Stimulated activated CD4-positive, alpha-beta T cell treated with anti-CD3 and anti-CD28 coated beads, Interleukin-15, amount 100 ng/mL, for 1 hour (primary cell): Measurements from ENCODE around the gene SMAD3.
"Not testable (repeated sequence)": the region's sequence is repeated elsewhere in the genome, so short reads cannot be mapped to it uniquely, and the experiment has no call there.

ENCODE experiments used
- DNase-seq, 2 donors: peaks; one replicate each; pipeline ENCODE4 v3.0.0-alpha.2; 2020; ENCODE audit warnings: low read depth in 1 of 2, low spot score in 1 of 2

The SMAD3 gene

GRCh38 chr15:67062369-67062985 is 2.9 kb upstream of the SMAD3 start:
- DNase-seq = no peak

- no peak for DNase-seq
Observed at GRCh38 chr15:67063689-67064606, 1.5 kb upstream of the SMAD3 start.

- DNase-seq = no peak
Observed at GRCh38 chr15:67064607-67065530, 533 bp upstream of the SMAD3 start.

GRCh38 chr15:67066041-67066958 is 898 bp downstream of the SMAD3 start:
- DNase-seq = no peak

GRCh38 chr15:67066959-67067853 is 1.8 kb downstream of the SMAD3 start:
- DNase-seq = no peak

DNA sequence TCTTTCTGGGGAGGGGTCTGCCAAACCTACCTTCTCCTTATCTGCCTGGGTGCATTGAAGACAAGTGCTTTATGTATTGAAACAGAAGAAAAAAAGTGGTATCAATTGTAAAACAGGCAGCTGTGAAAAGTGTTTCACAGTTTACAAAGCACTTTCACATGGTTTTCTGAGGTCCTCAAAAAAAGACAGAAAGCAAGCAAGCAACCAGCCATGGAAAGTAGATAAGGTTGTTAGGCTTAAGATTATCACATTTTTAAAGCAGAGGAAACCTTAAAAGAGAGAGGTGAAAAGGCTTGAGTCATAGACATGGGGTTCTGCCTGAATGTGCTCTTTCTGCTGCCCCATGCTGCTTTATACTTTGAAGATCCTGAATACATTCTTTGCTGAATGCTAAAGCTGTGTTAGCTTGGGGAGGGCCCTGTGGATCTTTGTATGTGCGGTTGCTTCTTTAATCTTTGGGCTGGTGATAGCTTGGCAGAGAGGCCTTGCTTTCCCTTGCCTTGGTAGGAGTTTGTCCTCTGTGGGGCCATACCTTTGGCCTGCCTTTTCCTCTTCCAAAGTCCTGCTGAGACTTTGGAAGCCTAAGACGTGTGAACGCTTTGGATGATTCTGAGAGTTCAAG is 2.6 kb downstream of the SMAD3 start:
- DNase-seq = no peak

GRCh38 chr15:67068710-67069400 is 3.5 kb downstream of the SMAD3 start:
- DNase-seq = no peak

DNA sequence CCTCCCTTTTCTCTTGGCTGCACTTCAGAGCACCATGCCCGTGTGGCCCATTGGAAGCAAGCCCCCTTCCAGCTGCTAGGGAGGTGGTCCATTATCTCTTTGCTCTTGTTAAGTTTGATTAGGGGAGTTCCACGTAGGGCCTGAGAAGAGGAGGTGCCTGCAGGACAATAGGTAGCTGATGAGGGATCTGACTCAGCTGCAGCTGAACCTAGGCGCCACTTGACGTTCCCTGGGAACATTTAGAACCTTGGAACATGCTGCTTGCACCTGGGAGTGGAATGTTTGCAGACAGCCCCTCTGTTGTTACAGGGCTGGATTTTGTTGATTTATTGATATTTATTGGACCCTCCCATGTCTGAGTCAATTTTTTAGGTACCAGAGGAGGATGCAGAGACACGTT is 4.7 kb downstream of the SMAD3 start:
- no peak for DNase-seq

GRCh38 chr15:67070892-67071664 is 5.7 kb downstream of the SMAD3 start:
- DNase-seq = no peak

GRCh38 chr15:67072442-67072841 is 7.0 kb downstream of the SMAD3 start:
- no peak for DNase-seq

- DNase-seq = no peak
Observed at GRCh38 chr15:67072958-67073357, 7.6 kb downstream of the SMAD3 start.

- DNase-seq = no peak
Observed at GRCh38 chr15:67074886-67075229, 9.5 kb downstream of the SMAD3 start.

DNA sequence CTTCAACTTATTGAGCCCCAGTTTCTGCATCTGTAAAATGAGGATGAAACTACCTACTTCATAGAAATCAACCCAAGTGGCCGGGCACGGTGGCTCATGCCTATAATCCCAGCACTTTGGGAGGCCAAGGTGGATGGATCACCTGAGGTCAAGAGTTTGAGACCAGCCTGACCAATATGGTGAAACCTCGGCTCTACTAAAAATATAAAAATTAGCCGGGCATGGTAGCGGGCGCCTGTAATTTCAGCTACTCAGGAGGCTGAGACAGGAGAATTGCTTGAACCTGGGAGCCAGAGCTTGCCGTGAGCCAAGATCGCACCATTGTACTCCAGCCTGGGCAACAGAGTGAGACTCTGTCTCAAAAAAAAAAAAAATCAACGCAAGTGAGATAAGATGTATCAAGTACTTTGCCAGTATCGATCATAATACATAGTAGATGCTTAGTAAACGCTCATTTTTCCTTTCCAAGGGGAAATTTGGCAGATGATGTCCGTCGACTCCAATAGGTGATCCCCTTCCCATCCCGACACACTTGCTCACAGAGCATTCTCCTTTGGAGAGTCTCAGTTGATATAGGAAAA is 10.2 kb downstream of the SMAD3 start:
- DNase-seq = not testable (repeated sequence)

- peak in 1 of 2 donors; percentile 47 for DNase-seq
Observed at GRCh38 chr15:67076147-67076843, 10.9 kb downstream of the SMAD3 start.

DNA sequence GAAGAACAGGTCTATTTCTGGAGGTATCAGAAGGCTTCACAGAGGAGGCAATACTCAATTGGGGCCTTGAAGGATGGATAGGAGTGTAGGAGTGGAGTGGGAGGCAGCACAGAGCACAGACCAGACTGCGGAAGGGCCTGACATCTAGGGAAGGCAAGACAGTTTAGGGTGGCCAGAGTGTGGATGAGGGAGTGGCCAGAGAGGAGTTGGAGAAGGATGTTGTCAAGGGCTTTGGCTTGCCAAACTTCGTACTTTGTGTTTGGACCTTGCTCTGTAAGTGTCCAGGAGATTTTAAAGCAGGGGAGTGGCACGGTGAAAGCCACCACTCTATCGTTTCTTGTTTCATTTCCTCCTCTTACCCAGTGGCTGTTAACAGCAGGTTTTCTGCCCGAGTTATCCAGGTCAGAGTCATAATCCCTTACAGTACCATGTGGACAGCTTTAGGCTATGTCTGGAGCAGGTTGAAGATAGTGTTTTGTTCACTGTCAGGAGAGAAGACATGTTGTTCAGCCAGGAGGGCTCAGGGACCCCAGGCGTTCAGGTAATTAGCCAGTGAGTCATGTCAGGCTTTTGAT is 12.3 kb downstream of the SMAD3 start:
- no peak for DNase-seq

GRCh38 chr15:67079361-67079760 is 14.0 kb downstream of the SMAD3 start:
- no peak for DNase-seq
